HFF-Myc (cell line): ENCODE measurements around the gene SMG9.

Experiments used
- DNase-seq: peaks from one replicate; pipeline ENCODE4 v3.0.0-alpha.2; 2011; ENCODE audit warnings: low read depth; ENCODE audit errors: extremely low read depth
- H3K4me3 ChIP-seq: replicated peaks from 2 replicates; pipeline ENCODE4 v1.5.1; 2011; ENCODE audit warnings: low read depth, mild to moderate bottlenecking, control low read depth, low read length
- CTCF ChIP-seq: IDR thresholded peaks from 2 replicates; pipeline ENCODE4 v1.5.1; 2012; ENCODE audit warnings: mild to moderate bottlenecking, low read depth, low read length, control low read depth; ENCODE audit errors: missing control alignments

SMG9 gene

GRCh38 chr19:43784981-43785808, 30.4 kb upstream of the SMG9 start:
- no peak for DNase-seq
- peak; percentile 99 for TF ChIP-seq CTCF

GRCh38 chr19:43784241-43784980, 29.6 kb upstream of the SMG9 start:
- TF ChIP-seq CTCF: no peak
- no peak overlapping the region for H3K4me3 ChIP-seq
- DNase-seq: peak; percentile 59

More at GRCh38 chr19:43784981-43785808, 30.4 kb upstream of the SMG9 start:
- no peak overlapping the region for H3K4me3 ChIP-seq

- no peak for DNase-seq
- no peak overlapping the region for H3K4me3 ChIP-seq
- TF ChIP-seq CTCF: no peak
These were observed 28.9 kb upstream of the SMG9 start for GRCh38 chr19:43783636-43784035.

GRCh38 chr19:43782689-43783231, 28.0 kb upstream of the SMG9 start:
- no peak overlapping the region for H3K4me3 ChIP-seq
- no peak for DNase-seq
- TF ChIP-seq CTCF: no peak

GRCh38 chr19:43782311-43782660, 27.5 kb upstream of the SMG9 start:
- no peak for TF ChIP-seq CTCF
- no peak for DNase-seq
- H3K4me3 ChIP-seq: no peak overlapping the region

GRCh38 chr19:43781630-43782310, 27.0 kb upstream of the SMG9 start:
- TF ChIP-seq CTCF: no peak

More at GRCh38 chr19:43781630-43782310, 27.0 kb upstream of the SMG9 start:
- H3K4me3 ChIP-seq: no peak overlapping the region
- no peak for DNase-seq
